GM23248 (cell line): ENCODE measurements around the gene RASA2. TPM values are rescaled to one million over a fixed set of nuclear protein-coding genes. Genes with fewer than 3 reads are reported as not detected.

ENCODE experiments used
- DNase-seq: peaks from one replicate; pipeline ENCODE4 v3.0.0-alpha.2; 2015
- H2AFZ ChIP-seq: fragments of 200-600 bp; sonication (generic); 2 replicates; pipeline ENCODE4 v1.6.1; 2016; ENCODE audit warnings: antibody characterized with exemption
- H3F3A ChIP-seq: fragments of 200-600 bp; sonication (generic); 2 replicates; pipeline ENCODE4 v1.6.1; 2016; ENCODE audit warnings: mild to moderate bottlenecking, antibody characterized with exemption, mixed run types; ENCODE audit not compliant: insufficient read depth
- H3K27ac ChIP-seq: fragments of 200-600 bp; sonication (generic); 2 replicates; pipeline ENCODE4 v1.5.1; 2016; ENCODE audit warnings: mild to moderate bottlenecking
- H3K27me3 ChIP-seq: fragments of 200-600 bp; sonication (generic); replicated peaks from 2 replicates; pipeline ENCODE4 v1.6.1; 2016; ENCODE audit warnings: mild to moderate bottlenecking; ENCODE audit not compliant: insufficient read depth
- H3K36me3 ChIP-seq: fragments of 200-600 bp; sonication (generic); 2 replicates; pipeline ENCODE4 v1.6.1; 2016; ENCODE audit warnings: low read depth, mild to moderate bottlenecking
- H3K4me1 ChIP-seq: fragments of 200-600 bp; sonication (generic); 2 replicates; pipeline ENCODE4 v1.6.1; 2016; ENCODE audit warnings: mild to moderate bottlenecking; ENCODE audit not compliant: insufficient read depth
- H3K4me2 ChIP-seq: fragments of 200-600 bp; sonication (generic); one replicate; pipeline ENCODE4 v1.6.1; 2016; ENCODE audit warnings: mild to moderate bottlenecking; ENCODE audit not compliant: unreplicated experiment
- H3K4me3 ChIP-seq: fragments of 200-600 bp; sonication (generic); 2 replicates; pipeline ENCODE4 v1.5.1; 2016; ENCODE audit warnings: mild to moderate bottlenecking
- H3K79me2 ChIP-seq: fragments of 200-600 bp; sonication (generic); 2 replicates; pipeline ENCODE4 v1.6.1; 2016; ENCODE audit warnings: mild to moderate bottlenecking; ENCODE audit not compliant: insufficient read depth
- H3K9ac ChIP-seq: fragments of 200-600 bp; sonication (generic); 2 replicates; pipeline ENCODE4 v1.6.1; 2016; ENCODE audit warnings: mild to moderate bottlenecking
- H3K9me2 ChIP-seq: fragments of 200-600 bp; sonication (generic); 2 replicates; pipeline ENCODE4 v1.6.1; 2016; ENCODE audit warnings: mixed run types, mild to moderate bottlenecking, moderate library complexity; ENCODE audit not compliant: insufficient read depth
- H3K9me3 ChIP-seq: fragments of 200-600 bp; sonication (generic); one replicate; pipeline ENCODE4 v1.6.1; 2017; ENCODE audit warnings: low read depth
- H4K20me1 ChIP-seq: fragments of 200-600 bp; sonication (generic); 2 replicates; pipeline ENCODE4 v1.6.0; 2016; ENCODE audit not compliant: insufficient read depth
- EZH2 ChIP-seq: fragments of 200-600 bp; sonication (generic); IDR thresholded peaks from 2 replicates; pipeline ENCODE4 v1.6.1; 2018; ENCODE audit warnings: antibody characterized with exemption, mild to moderate bottlenecking; ENCODE audit not compliant: insufficient read depth, poor library complexity, severe bottlenecking
- EZH2phosphoT487 ChIP-seq: fragments of 200-600 bp; sonication (generic); IDR thresholded peaks from 2 replicates; pipeline ENCODE4 v1.6.1; 2018; ENCODE audit warnings: antibody characterized with exemption, moderate library complexity, mild to moderate bottlenecking, low read depth; ENCODE audit not compliant: insufficient read depth
- WGBS, 2 experiments: methylation state at CpG; one replicate each; pipeline ENCODE4 v1.1.6; 2015 to 2017; ENCODE audit warnings: low lambda C conversion rate in 2 of 2, low coverage in 1 of 2; ENCODE audit errors: missing lambda C conversion rate in 2 of 2; 5-methylcytosine and 5-hydroxymethylcytosine counted together
- in situ Hi-C: fragments of 300-500 bp; cut with MboI; formaldehyde crosslinking; loops from 2 replicates; pipeline ENCODE4 v1.15.0; 2020
- polyA plus RNA-seq: library from polyadenylated mRNA; unstranded; fragments of >200 nt; fragmentation: Nextera tagmentation; extraction: Ambion mirVana; gene quantifications from 2 replicates; pipeline ENCODE4 v1.2.1, GENCODE V29; 2016
- total RNA-seq: library from RNA; depleted of rRNA; stranded (reverse); fragments of >200 nt; shearing (Covaris generic); gene quantifications from 2 replicates; pipeline ENCODE4 v1.2.3, GENCODE V29; 2014; rRNA removed

RASA2 gene, protein sequence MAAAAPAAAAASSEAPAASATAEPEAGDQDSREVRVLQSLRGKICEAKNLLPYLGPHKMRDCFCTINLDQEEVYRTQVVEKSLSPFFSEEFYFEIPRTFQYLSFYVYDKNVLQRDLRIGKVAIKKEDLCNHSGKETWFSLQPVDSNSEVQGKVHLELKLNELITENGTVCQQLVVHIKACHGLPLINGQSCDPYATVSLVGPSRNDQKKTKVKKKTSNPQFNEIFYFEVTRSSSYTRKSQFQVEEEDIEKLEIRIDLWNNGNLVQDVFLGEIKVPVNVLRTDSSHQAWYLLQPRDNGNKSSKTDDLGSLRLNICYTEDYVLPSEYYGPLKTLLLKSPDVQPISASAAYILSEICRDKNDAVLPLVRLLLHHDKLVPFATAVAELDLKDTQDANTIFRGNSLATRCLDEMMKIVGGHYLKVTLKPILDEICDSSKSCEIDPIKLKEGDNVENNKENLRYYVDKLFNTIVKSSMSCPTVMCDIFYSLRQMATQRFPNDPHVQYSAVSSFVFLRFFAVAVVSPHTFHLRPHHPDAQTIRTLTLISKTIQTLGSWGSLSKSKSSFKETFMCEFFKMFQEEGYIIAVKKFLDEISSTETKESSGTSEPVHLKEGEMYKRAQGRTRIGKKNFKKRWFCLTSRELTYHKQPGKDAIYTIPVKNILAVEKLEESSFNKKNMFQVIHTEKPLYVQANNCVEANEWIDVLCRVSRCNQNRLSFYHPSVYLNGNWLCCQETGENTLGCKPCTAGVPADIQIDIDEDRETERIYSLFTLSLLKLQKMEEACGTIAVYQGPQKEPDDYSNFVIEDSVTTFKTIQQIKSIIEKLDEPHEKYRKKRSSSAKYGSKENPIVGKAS
- total RNA-seq (18.8 and 21.0 TPM in 2 replicates), polyA plus RNA-seq (12.4 and 16.9 TPM in 2 replicates)

DNA sequence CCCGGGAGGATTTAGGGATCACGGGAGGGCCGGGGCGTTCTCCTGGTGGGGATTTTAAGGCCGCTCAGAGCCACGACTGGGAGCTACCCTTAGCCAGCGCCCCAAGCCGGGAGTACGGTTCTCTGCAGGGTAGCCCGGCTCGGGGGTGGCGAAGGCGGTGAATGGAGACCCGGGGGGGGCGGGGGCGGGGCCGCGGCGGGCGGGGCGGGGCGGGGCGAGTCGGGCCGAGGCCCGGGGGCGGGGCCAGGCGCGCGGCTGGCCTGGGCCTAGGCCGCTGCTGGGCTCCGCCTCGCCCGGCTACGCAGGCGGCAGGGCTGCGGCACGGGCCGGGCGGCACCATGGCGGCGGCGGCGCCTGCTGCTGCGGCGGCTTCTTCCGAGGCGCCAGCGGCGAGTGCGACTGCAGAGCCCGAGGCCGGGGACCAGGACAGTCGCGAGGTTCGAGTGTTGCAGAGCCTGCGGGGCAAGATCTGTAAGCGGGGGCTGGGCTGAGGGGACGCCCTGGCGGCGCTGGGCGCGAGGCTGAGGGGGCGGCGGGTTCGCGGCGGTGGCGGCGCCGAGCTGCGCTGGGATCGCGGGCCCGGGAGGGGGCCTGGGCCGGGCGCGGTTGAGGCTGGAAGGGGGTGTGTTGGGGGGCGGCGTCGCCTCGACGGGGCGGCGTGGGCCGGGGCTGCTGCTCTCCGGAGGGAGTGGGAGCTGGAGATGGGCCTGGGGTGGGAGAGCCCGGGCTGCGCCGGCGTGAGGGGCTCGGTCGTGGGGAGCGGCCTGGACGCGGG, at the start of gene RASA2:
Gene RASA2 (plus strand): TSS at position 282 of the 775 bp plus-strand sequence. CDS start 57 bp downstream, at position 339.
- in situ Hi-C loops = no loop called here
- Histone ChIP-seq H3F3A (peaks cover 41% of the 10 kb centered on the region), H3K4me3 (peak within 1 kb of the TSS; percentile 87), H3K27me3 (no peaks in the 10 kb centered on the region), H4K20me1 (peaks cover 12% of the 10 kb centered on the region; the same call in 1 of the 2 replicates), H3K9me3 (no peaks in the 10 kb centered on the region), H3K4me1 (peaks cover 52% of the 10 kb centered on the region), H3K9ac (peak within 1 kb of the TSS; percentile 95), H3K9me2 (no peaks in the 10 kb centered on the region), H3K4me2 (peak within 1 kb of the TSS; percentile 87), H3K79me2 (peaks cover 45% of the 10 kb centered on the region), H3K36me3 (no peaks in the 10 kb centered on the region), H3K27ac (peak within 1 kb of the TSS; percentile 98), H2AFZ (peak within 1 kb of the TSS; percentile 77)
- peak; percentile 92 for DNase-seq
- TF ChIP-seq EZH2 (no peak), EZH2phosphoT487 (no peak)
- WGBS, 2 experiments = 1% methylated on average over 54 to 82 of the region's 96 CpGs

DNA sequence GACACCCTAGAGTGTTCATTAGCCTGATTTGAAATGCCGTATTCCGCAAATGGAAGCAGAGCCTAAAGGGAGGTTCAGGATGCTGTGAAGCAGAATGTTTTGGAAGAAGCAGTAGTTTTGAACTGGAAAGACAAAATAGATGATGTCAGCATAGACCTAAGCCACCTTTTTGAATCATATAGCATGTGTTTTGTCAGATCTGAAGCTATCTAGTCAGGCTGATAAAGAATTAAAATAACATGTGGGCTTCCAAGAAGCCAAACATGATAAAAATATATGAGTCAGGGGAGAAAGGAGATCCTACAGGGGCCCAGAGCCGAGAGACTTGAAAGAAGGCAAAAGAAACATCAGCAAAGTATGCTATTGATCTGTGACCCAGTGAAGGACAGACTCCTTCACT, 47.2 kb upstream of the RASA2 start:
- H3K9me2 ChIP-seq = no peaks in the 10 kb centered on the region
- no peak for TF ChIP-seq EZH2
- TF ChIP-seq EZH2phosphoT487 = no peak
- H3K27ac ChIP-seq = peak overlapping the region; percentile 14
- H3K36me3 ChIP-seq = peaks cover 51% of the 10 kb centered on the region
- DNase-seq = no peak
- 96 to 97% methylated on average over 3 of the region's 3 CpGs for WGBS, 2 experiments
- in situ Hi-C loops = no loop called here
- no peaks in the 10 kb centered on the region for H3K9me3 ChIP-seq
- peaks cover 90% of the 10 kb centered on the region for H3K79me2 ChIP-seq
- H3K27me3 ChIP-seq = no peaks in the 10 kb centered on the region
- peaks cover 21% of the 10 kb centered on the region for H3K4me1 ChIP-seq
- H4K20me1 ChIP-seq = no peaks in the 10 kb centered on the region
- H3K9ac ChIP-seq = no peak overlapping the region
- no peak overlapping the region for H3K4me3 ChIP-seq
- no peak overlapping the region for H2AFZ ChIP-seq
- peaks cover 75% of the 10 kb centered on the region for H3F3A ChIP-seq
- H3K4me2 ChIP-seq = no peak overlapping the region

- no peaks in the 10 kb centered on the region for H3K9me3 ChIP-seq
- peak overlapping the region; percentile 53 for H3K27ac ChIP-seq
- peaks cover 90% of the 10 kb centered on the region for H3K79me2 ChIP-seq
- peaks cover 87% of the 10 kb centered on the region for H3F3A ChIP-seq
- peaks cover 64% of the 10 kb centered on the region for H3K36me3 ChIP-seq
- H3K4me3 ChIP-seq = no peak overlapping the region
- no peak for DNase-seq
- no peaks in the 10 kb centered on the region for H3K27me3 ChIP-seq
- no peak overlapping the region for H3K9ac ChIP-seq
- in situ Hi-C loops = no loop called here
- TF ChIP-seq EZH2phosphoT487 = no peak
- H4K20me1 ChIP-seq = no peaks in the 10 kb centered on the region
- peaks cover 21% of the 10 kb centered on the region for H3K4me1 ChIP-seq
- WGBS, 2 experiments = 92 to 100% methylated on average over 2 to 3 of the region's 3 CpGs
- H3K4me2 ChIP-seq = peak overlapping the region; percentile 42
- no peak overlapping the region for H2AFZ ChIP-seq
- no peaks in the 10 kb centered on the region for H3K9me2 ChIP-seq
Observed at GRCh38 chr3:141440942-141441341, 45.9 kb upstream of the RASA2 start.
